RWPE2 (cell line): ENCODE data around the gene NDUFAF4.

Source experiments
- ATAC-seq: fragments of 200-7000 bp; cut with Tn5 transposase; 3 replicates; pipeline ENCODE4 v1.9.1; 2021; ENCODE audit warnings: low read depth
- DNase-seq: peaks from one replicate; pipeline ENCODE4 v3.0.0-alpha.2; 2020; ENCODE audit warnings: low spot score
- H3K27ac ChIP-seq: fragments of 450-650 bp; 2 replicates; pipeline ENCODE4 v1.5.1; 2017; ENCODE audit warnings: mild to moderate bottlenecking; ENCODE audit not compliant: poor library complexity, severe bottlenecking
- H3K27me3 ChIP-seq: fragments of 250-450 bp; sonication (Bioruptor Pico); 2 replicates; pipeline ENCODE4 v1.5.1; 2021; ENCODE audit warnings: mild to moderate bottlenecking, moderate library complexity; ENCODE audit not compliant: insufficient read depth, poor library complexity, severe bottlenecking
- H3K36me3 ChIP-seq: fragments of 250-450 bp; sonication (Bioruptor Pico); 2 replicates; pipeline ENCODE4 v1.5.1; 2020; ENCODE audit warnings: low read depth, mild to moderate bottlenecking, moderate library complexity
- H3K4me1 ChIP-seq: fragments of 250-450 bp; sonication (Bioruptor Pico); 2 replicates; pipeline ENCODE4 v1.5.1; 2021; ENCODE audit warnings: mild to moderate bottlenecking, moderate library complexity; ENCODE audit not compliant: insufficient read depth, poor library complexity, severe bottlenecking
- H3K4me3 ChIP-seq: fragments of 250-450 bp; sonication (Bioruptor Pico); 2 replicates; pipeline ENCODE4 v1.5.1; 2021; ENCODE audit warnings: mild to moderate bottlenecking, moderate library complexity; ENCODE audit not compliant: severe bottlenecking
- H3K9me3 ChIP-seq: fragments of 250-450 bp; sonication (Bioruptor Pico); 2 replicates; pipeline ENCODE4 v1.5.1; 2021; ENCODE audit warnings: mild to moderate bottlenecking, moderate library complexity; ENCODE audit not compliant: severe bottlenecking
- TF ChIP-seq, protein P1 (sequence below): fragments of 450-650 bp; IDR thresholded peaks from one replicate; pipeline ENCODE4 v1.5.1; 2017; ENCODE audit warnings: mild to moderate bottlenecking, moderate library complexity; ENCODE audit not compliant: poor library complexity, severe bottlenecking

Gene NDUFAF4

DNA sequence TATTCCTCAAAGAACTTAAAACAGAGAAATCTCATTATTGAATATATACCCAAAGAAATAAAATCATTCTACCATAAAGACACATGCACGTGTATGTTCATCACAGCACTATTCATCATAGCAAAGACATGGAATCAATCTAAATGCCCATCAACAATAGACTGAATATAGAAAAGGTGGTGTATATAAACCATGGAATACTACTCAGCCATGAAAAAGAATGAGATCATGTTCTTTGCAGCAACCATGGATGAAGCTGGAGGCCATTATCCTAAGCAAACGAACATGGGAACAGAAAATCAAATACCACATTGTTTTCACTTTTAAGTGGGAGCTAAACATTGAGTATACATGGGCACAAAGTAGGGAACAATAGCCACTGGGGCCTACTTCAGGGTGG lies 48.1 kb downstream of the NDUFAF4 start:
- TF ChIP-seq, protein P1, sequence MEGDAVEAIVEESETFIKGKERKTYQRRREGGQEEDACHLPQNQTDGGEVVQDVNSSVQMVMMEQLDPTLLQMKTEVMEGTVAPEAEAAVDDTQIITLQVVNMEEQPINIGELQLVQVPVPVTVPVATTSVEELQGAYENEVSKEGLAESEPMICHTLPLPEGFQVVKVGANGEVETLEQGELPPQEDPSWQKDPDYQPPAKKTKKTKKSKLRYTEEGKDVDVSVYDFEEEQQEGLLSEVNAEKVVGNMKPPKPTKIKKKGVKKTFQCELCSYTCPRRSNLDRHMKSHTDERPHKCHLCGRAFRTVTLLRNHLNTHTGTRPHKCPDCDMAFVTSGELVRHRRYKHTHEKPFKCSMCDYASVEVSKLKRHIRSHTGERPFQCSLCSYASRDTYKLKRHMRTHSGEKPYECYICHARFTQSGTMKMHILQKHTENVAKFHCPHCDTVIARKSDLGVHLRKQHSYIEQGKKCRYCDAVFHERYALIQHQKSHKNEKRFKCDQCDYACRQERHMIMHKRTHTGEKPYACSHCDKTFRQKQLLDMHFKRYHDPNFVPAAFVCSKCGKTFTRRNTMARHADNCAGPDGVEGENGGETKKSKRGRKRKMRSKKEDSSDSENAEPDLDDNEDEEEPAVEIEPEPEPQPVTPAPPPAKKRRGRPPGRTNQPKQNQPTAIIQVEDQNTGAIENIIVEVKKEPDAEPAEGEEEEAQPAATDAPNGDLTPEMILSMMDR = no peak
- H3K36me3 ChIP-seq = no peaks in the 10 kb centered on the region
- no peak overlapping the region for H3K27ac ChIP-seq
- ATAC-seq (no peak), DNase-seq (no peak)
- H3K4me3 ChIP-seq = no peak overlapping the region
- H3K27me3 ChIP-seq = no peaks in the 10 kb centered on the region
- no peaks in the 10 kb centered on the region for H3K4me1 ChIP-seq
- H3K9me3 ChIP-seq = no peaks in the 10 kb centered on the region

DNA sequence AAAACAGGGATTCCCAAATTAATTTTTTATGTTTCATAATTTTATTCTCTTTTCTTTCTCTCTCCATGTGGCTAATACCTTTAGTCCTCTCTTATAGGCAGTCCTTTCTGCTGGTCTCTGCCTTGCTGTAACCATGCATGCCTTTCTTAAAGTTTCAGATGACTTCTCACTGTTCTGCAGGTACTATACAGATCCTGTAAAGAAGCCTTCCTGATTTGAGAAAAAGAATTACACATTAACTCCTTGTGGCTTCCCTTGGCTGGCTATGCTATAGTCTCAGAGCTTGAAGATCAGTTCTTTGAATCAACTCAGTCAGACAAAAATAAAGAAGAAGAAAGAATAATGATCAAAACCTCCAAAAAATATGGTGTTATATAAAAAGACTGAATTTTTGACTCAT lies 53.2 kb downstream of the NDUFAF4 start:
- DNase-seq (no peak), ATAC-seq (no peak)
- TF ChIP-seq, protein P1 = no peak
- no peaks in the 10 kb centered on the region for H3K9me3 ChIP-seq
- no peaks in the 10 kb centered on the region for H3K27me3 ChIP-seq
- no peak overlapping the region for H3K4me3 ChIP-seq
- H3K36me3 ChIP-seq = no peaks in the 10 kb centered on the region
- H3K4me1 ChIP-seq = no peaks in the 10 kb centered on the region
- H3K27ac ChIP-seq = no peak overlapping the region

DNA sequence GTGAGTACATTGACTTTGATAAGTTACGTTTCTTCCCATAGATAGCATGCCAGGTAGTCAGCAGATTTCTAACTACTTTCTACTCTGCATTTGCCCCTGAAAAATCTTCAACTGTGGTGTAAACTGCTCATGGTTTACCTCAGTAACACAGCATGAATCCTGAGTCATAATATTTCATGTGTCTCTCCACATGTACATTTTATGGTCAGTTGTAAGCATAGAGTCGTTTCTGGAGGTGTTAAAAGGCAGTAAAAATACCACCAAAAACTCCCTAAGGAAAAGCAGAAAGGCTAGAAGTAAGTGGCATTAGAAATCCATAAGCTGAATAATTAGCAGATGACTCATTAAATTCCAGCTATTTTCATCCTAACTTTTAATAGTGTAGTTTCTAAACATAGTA lies 56.3 kb downstream of the NDUFAF4 start:
- TF ChIP-seq, protein P1 = no peak
- Histone ChIP-seq H3K4me3 (no peak overlapping the region), H3K27me3 (peaks cover 6% of the 10 kb centered on the region), H3K27ac (no peak overlapping the region), H3K9me3 (no peaks in the 10 kb centered on the region), H3K36me3 (no peaks in the 10 kb centered on the region), H3K4me1 (no peaks in the 10 kb centered on the region)
- DNase-seq (no peak), ATAC-seq (no peak)
